Stimulated activated CD4-positive, alpha-beta T cell treated with anti-CD3 and anti-CD28 coated beads, Interleukin-1b, Interleukin-23, amount 100 ng/mL, for 24 hours (primary cell): ENCODE results near the gene VSIG10L2.

ENCODE experiments used
- DNase-seq, 4 experiments: peaks; one replicate each; pipeline ENCODE4 v3.0.0-alpha.2; 2020; ENCODE audit warnings: low read depth in 4 of 4, low spot score in 1 of 4

The VSIG10L2 gene

GRCh38 chr11:125999234-125999880, 53.5 kb downstream of the VSIG10L2 start:
- no peak for DNase-seq

- no peak for DNase-seq
Measured at GRCh38 chr11:126002181-126002580, 56.3 kb downstream of the VSIG10L2 start.
